ENCODE results near the gene TEX54.

GRCh38 chr11:62851807-62852522 lies 19.3 kb upstream of the TEX54 start:
- no peak for TF ChIP-seq EZH2 (IDR thresholded peaks at IDR 0.05)
- TF ChIP-seq POLR2AphosphoS5 (IDR thresholded peaks at IDR 0.05; ENCODE audit: borderline replicate concordance, low read depth, low read length) = no peak
- no peak for TF ChIP-seq FOXP2 (optimal IDR thresholded peaks at IDR 0.05; ENCODE audit: control extremely low read depth, extremely low read length, insufficient read depth)
